K562 (cell line): ENCODE data around the gene PCSK5. TPM values are rescaled to one million over a fixed set of nuclear protein-coding genes. Genes with fewer than 3 reads are reported as not detected.

Source experiments
- ATAC-seq: fragments of 200-7000 bp; cut with Tn5 transposase; 3 replicates; pipeline ENCODE4 v1.9.1; 2020; ENCODE audit warnings: moderate library complexity
- BruUV-seq: library from RNA; stranded (reverse); fragments of 400-500 nt; replicated peaks from 2 replicates; lab custom pipeline; 2021; lab: Mats Ljungman, UMichigan
- CTCF ChIA-PET: fragments of 300-600 bp; formaldehyde crosslinking; extraction: SDS; loops from one replicate; lab custom pipeline; 2021; ENCODE audit warnings: low intra/inter-chr PET ratio; lab: Yijun Ruan, JAX
- POLR2A ChIA-PET: fragments of 300-600, 350-650 bp; sonication (Branson Sonifier 250); formaldehyde crosslinking; extraction: SDS; loops from one replicate; lab custom pipeline; 2021; ENCODE audit warnings: antibody characterized with exemption, inconsistent platforms; lab: Yijun Ruan, JAX
- DNase-seq, 4 experiments: peaks; one replicate each; pipeline versions ENCODE4 v3.0.0 to v3.0.0-alpha.2; 2011 to 2018; ENCODE audit warnings: low spot score in 3 of 4, mixed read lengths in 3 of 4; ENCODE audit errors: extremely low read depth in 1 of 4
- FAIRE-seq: peaks from 2 replicates; lab custom pipeline; 2011; peaks lifted over from hg19 to GRCh38; lab: Jason Lieb, UNC
- H2AFZ ChIP-seq: 2 replicates; pipeline ENCODE4 v1.6.0; 2011; ENCODE audit warnings: low read depth, low read length, control low read depth, inconsistent platforms
- H3K27ac ChIP-seq: fragments of 200-600 bp; 3 replicates; pipeline ENCODE4 v1.8.0; 2011; ENCODE audit warnings: low read depth, mild to moderate bottlenecking, control low read depth, inconsistent platforms, low read length, moderate library complexity, mixed read lengths; ENCODE audit errors: extremely low read depth
- H3K27me3 ChIP-seq, 2 experiments: fragments of 300-600 bp in 1 of 2; 2 replicates in 1 of 2; 3 replicates in 1 of 2; pipeline versions ENCODE4 v1.6.0 to v1.8.0; 2011; ENCODE audit warnings: inconsistent platforms in 2 of 2, low read length in 2 of 2, mild to moderate bottlenecking in 1 of 2, mixed read lengths in 1 of 2, moderate library complexity in 1 of 2; ENCODE audit not compliant: control insufficient read depth in 2 of 2, insufficient read depth in 2 of 2
- H3K36me3 ChIP-seq: fragments of 300-600 bp; 3 replicates; pipeline ENCODE4 v1.8.0; 2011; ENCODE audit warnings: mild to moderate bottlenecking, low read length, inconsistent platforms; ENCODE audit not compliant: control insufficient read depth, insufficient read depth
- H3K4me1 ChIP-seq, 2 experiments: fragments of 200-600 bp in 1 of 2; replicated peaks in 1 of 2; 2 replicates in 1 of 2; 3 replicates in 1 of 2; pipeline versions ENCODE4 v1.5.1 to v1.8.0; 2011; ENCODE audit warnings: inconsistent platforms in 2 of 2, low read length in 2 of 2, mild to moderate bottlenecking in 1 of 2, mixed read lengths in 1 of 2, moderate library complexity in 1 of 2; ENCODE audit not compliant: control insufficient read depth in 2 of 2, insufficient read depth in 2 of 2
- H3K4me2 ChIP-seq: 2 replicates; pipeline ENCODE4 v1.6.1; 2011; ENCODE audit warnings: low read length, control low read depth, inconsistent platforms, mixed read lengths; ENCODE audit not compliant: insufficient read depth
- H3K4me3 ChIP-seq: fragments of 200-600 bp; sonication (generic), shearing (Covaris generic); 2 replicates; pipeline ENCODE4 v1.5.1; 2016; ENCODE audit warnings: control low read depth, inconsistent platforms
- H3K79me2 ChIP-seq: fragments of 200-600 bp; 3 replicates; pipeline ENCODE4 v1.8.0; 2011; ENCODE audit warnings: low read length, inconsistent platforms; ENCODE audit not compliant: control insufficient read depth, insufficient read depth
- H3K9ac ChIP-seq, 2 experiments: 2 replicates each; pipeline versions ENCODE4 v1.6.0 to v1.6.1; 2011; ENCODE audit warnings: low read depth in 2 of 2, low read length in 2 of 2, control low read depth in 1 of 2, inconsistent platforms in 1 of 2, mild to moderate bottlenecking in 1 of 2, mixed read lengths in 1 of 2; ENCODE audit not compliant: insufficient read depth in 1 of 2
- H3K9me1 ChIP-seq: one replicate; pipeline ENCODE4 v1.6.0; 2011; ENCODE audit warnings: inconsistent platforms, mild to moderate bottlenecking, low read length, moderate library complexity; ENCODE audit not compliant: control insufficient read depth, insufficient read depth
- H3K9me3 ChIP-seq: replicated peaks from 2 replicates; pipeline ENCODE4 v1.5.1; 2011; ENCODE audit warnings: low read depth, low read length, inconsistent platforms; ENCODE audit not compliant: control insufficient read depth, insufficient read depth
- H4K20me1 ChIP-seq: replicated peaks from 2 replicates; pipeline ENCODE4 v1.6.1; 2011; ENCODE audit warnings: low read length, inconsistent platforms, mixed read lengths; ENCODE audit not compliant: control insufficient read depth, insufficient read depth
- ARID1B ChIP-seq: fragments of 450-650 bp; IDR thresholded peaks from 2 replicates; pipeline ENCODE4 v1.6.1; 2016; ENCODE audit warnings: antibody characterized with exemption, mild to moderate bottlenecking, inconsistent platforms
- ATF1 ChIP-seq, 2 experiments: fragments of 450-650 bp in 1 of 2; IDR thresholded peaks; 2 replicates each; pipeline ENCODE4 v1.6.1; 2016; ENCODE audit warnings: missing compliant biosample characterization in 1 of 2, missing genetic modification characterization in 1 of 2
- CBFA2T3 ChIP-seq: fragments of 450-650 bp; IDR thresholded peaks from 2 replicates; pipeline ENCODE4 v1.6.1; 2017
- CTBP1 ChIP-seq: fragments of 450-650 bp; IDR thresholded peaks from 2 replicates; pipeline ENCODE4 v1.6.1; 2016; ENCODE audit warnings: borderline replicate concordance
- FOS ChIP-seq: IDR thresholded peaks from 3 replicates; pipeline ENCODE4 v1.6.1; 2011; ENCODE audit not compliant: insufficient read length; ENCODE audit errors: extremely low read depth
- GABPB1 ChIP-seq: sonication (generic); formaldehyde crosslinking; IDR thresholded peaks from 2 replicates; pipeline ENCODE4 v1.8.0; 2022; ENCODE audit warnings: mild to moderate bottlenecking, missing genetic modification reagents
- HIVEP1 ChIP-seq: fragments of 250-450 bp; sonication (Bioruptor Pico); IDR thresholded peaks from 2 replicates; pipeline ENCODE4 v1.4.0; 2020; ENCODE audit warnings: mild to moderate bottlenecking
- ILF3 ChIP-seq: fragments of 450-650 bp; IDR thresholded peaks from 2 replicates; pipeline ENCODE4 v1.6.1; 2018; ENCODE audit warnings: antibody characterized with exemption, mild to moderate bottlenecking, moderate library complexity, borderline replicate concordance
- KLF6 ChIP-seq: fragments of 250-450 bp; sonication (Bioruptor Pico); IDR thresholded peaks from 2 replicates; pipeline ENCODE4 v1.4.0; 2020; ENCODE audit warnings: mild to moderate bottlenecking, moderate library complexity, borderline replicate concordance
- MBD2 ChIP-seq: sonication (generic); IDR thresholded peaks from 2 replicates; pipeline ENCODE4 v1.6.1; 2016; ENCODE audit warnings: low read depth, borderline replicate concordance
- MTA1 ChIP-seq: fragments of 450-650 bp; IDR thresholded peaks from 2 replicates; pipeline ENCODE4 v1.6.1; 2017; ENCODE audit warnings: borderline replicate concordance
- NR2C2 ChIP-seq, 2 experiments: fragments of 200-800 bp in 1 of 2; sonication (Bioruptor generic) in 1 of 2; sonication (generic) in 1 of 2; formaldehyde crosslinking in 1 of 2; IDR thresholded peaks; 2 replicates each; pipeline versions ENCODE4 v1.6.1 to v1.8.0; 2016 to 2022; ENCODE audit warnings: mild to moderate bottlenecking in 1 of 2, missing compliant biosample characterization in 1 of 2, missing genetic modification characterization in 1 of 2, missing genetic modification reagents in 1 of 2
- RAD21 ChIP-seq, 2 experiments: fragments of 250-450 bp in 1 of 2; fragments of 450-650 bp in 1 of 2; sonication (Bioruptor Pico) in 1 of 2; formaldehyde crosslinking in 1 of 2; IDR thresholded peaks in 1 of 2; conservative IDR thresholded peaks in 1 of 2; 2 replicates each; pipeline versions ENCODE4 v1.4.0 to v1.8.0; 2020 to 2022; ENCODE audit warnings: mild to moderate bottlenecking in 2 of 2, moderate library complexity in 1 of 2
- RBM15 ChIP-seq: fragments of 200-400 bp; formaldehyde crosslinking; IDR thresholded peaks from 2 replicates; pipeline ENCODE4 v1.6.1; 2018; ENCODE audit warnings: mild to moderate bottlenecking, low read length, moderate library complexity; ENCODE audit not compliant: insufficient read depth
- RFX7 ChIP-seq: fragments of 250-450 bp; sonication (Bioruptor Pico); IDR thresholded peaks from 2 replicates; pipeline ENCODE4 v1.5.1; 2021; ENCODE audit warnings: mild to moderate bottlenecking
- SAP30 ChIP-seq: fragments of 200-600 bp; sonication (generic); IDR thresholded peaks from 2 replicates; pipeline ENCODE4 v1.6.1; 2012; ENCODE audit warnings: borderline replicate concordance, low read depth, mild to moderate bottlenecking, moderate library complexity, low read length, control low read depth, inconsistent platforms; ENCODE audit not compliant: insufficient read depth, poor library complexity, severe bottlenecking
- ZNF174 ChIP-seq: fragments of 250-450 bp; sonication (Bioruptor Pico); IDR thresholded peaks from 2 replicates; pipeline ENCODE4 v1.4.0; 2020; ENCODE audit warnings: mild to moderate bottlenecking
- WGBS: fragments of 100-300 bp; shearing (Covaris generic); methylation state at CpG from one replicate; pipeline ENCODE4 v1.1.6; 2016; ENCODE audit warnings: low coverage, mixed read lengths; ENCODE audit not compliant: insufficient coverage; ENCODE audit errors: missing lambda C conversion rate; 5-methylcytosine and 5-hydroxymethylcytosine counted together
- in situ Hi-C: fragments of 300-500 bp; cut with MboI; formaldehyde crosslinking; loops from 4 replicates; pipeline ENCODE4 v1.15.0; 2018; ENCODE audit warnings: inconsistent platforms, mixed read lengths
- intact Hi-C: fragments of 100-400 bp; cut with micrococcal nuclease; formaldehyde crosslinking; loops from 2 replicates; pipeline ENCODE4 v1.14.2; 2022
- polyA plus RNA-seq, 8 experiments: library from polyadenylated mRNA; depleted of rRNA in 4 of 8; stranded (reverse) in 5 of 8; unstranded in 3 of 8; fragments of >200 nt; fragmentation: Nextera tagmentation in 2 of 8; fragmentation: Illumina TruSeq in 1 of 8; extraction: Ambion mirVana in 2 of 8; extraction: Trizol in 1 of 8; gene quantifications; 2 replicates each; pipeline versions ENCODE4 v1.2.1 to v1.2.3, GENCODE V29; 2011 to 2014; ENCODE audit warnings: inconsistent platforms in 1 of 8, missing spikeins in 1 of 8
- total RNA-seq, 7 experiments: library from RNA; depleted of rRNA in 6 of 7; stranded (reverse); fragments of >200 nt in 6 of 7; fragmentation: Illumina TruSeq in 2 of 7; extraction: Trizol in 2 of 7; gene quantifications; 2 replicates each; pipeline versions ENCODE4 v1.2.1 to v1.2.3, GENCODE V29; 2011 to 2021; ENCODE audit warnings: low replicate concordance in 1 of 7

Gene PCSK5
- total and polyA plus RNA-seq, 9 of the 15 experiments (the other 6 are each of a cell fraction or from before 2014, with no cell fraction given): not detected

- peak; percentile 45; the same call in 1 of the 2 replicates for TF ChIP-seq MBD2
- peak; percentile 95 for TF ChIP-seq CBFA2T3
- TF ChIP-seq MTA1: peak; percentile 67
- TF ChIP-seq CTBP1: peak; percentile 64
- TF ChIP-seq, all 486 proteins: peak for 87; not testable (repeated sequence) for 399
Measured at GRCh38 chr9:76362332-76363031, 472.0 kb downstream of the PCSK5 start (continued).

DNA sequence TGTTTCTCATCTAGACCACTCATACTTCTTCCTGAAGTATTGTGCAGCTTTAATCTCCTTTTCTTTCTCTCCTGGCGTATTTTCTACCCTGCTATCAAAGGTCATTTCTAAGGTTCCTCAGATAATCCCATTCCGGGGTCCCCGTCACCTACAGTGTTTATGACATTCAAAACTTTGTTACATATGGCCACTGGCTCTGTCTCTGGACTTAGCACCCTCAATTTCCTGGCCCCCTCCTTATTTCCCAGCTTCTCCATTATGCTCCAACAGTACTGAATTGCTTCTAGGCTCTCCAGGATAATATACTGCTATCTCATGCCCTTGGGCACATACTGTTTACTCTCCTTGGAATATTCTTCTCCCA, 472.5 kb downstream of the PCSK5 start:
- intact Hi-C loops (loop anchor here (10.0 kb wide), 1 partner anchor 52 kb away; no protein-coding TSS in a partner anchor), in situ Hi-C loops (no loop called here)
- H3K4me2 ChIP-seq: peak overlapping the region; percentile 3
- H3K27me3 ChIP-seq: no peaks in the 10 kb centered on the region
- CTCF ChIA-PET: no interaction called here
- TF ChIP-seq HIVEP1: no peak
- no peak for TF ChIP-seq NR2C2 (CRISPR knock-in tag; IDR thresholded peaks at IDR 0.05)
- TF ChIP-seq NR2C2 (tag; IDR thresholded peaks at IDR 0.05): peak; percentile 11
- TF ChIP-seq FOS: no peak
- TF ChIP-seq RAD21 (CRISPR knock-in tag; conservative IDR thresholded peaks at IDR 0.05 in 1 of 2, IDR thresholded peaks at IDR 0.05 in 1 of 2): no peak
- no peak for TF ChIP-seq ZNF174 (CRISPR knock-in tag)
- TF ChIP-seq RBM15: no peak
- TF ChIP-seq ILF3: no peak
- TF ChIP-seq GABPB1: no peak
- TF ChIP-seq RFX7: no peak
- no peak for TF ChIP-seq ATF1 (CRISPR knock-in tag; IDR thresholded peaks at IDR 0.05)
- TF ChIP-seq ATF1 (tag; IDR thresholded peaks at IDR 0.05): 0 out of 2 replicates have a peak, but pooled peaks have one; percentile 8
- no peak for TF ChIP-seq KLF6 (CRISPR knock-in tag)
- TF ChIP-seq ARID1B: no peak
- TF ChIP-seq SAP30: no peak
- H3K9ac ChIP-seq: no peak overlapping the region
- H3K27ac ChIP-seq: peak overlapping the region; percentile 5; the same call in 2 of the 3 replicates
- DNase-seq (no peak), FAIRE-seq (no peak), ATAC-seq (no peak; the same call in 2 of the 3 replicates)
- BruUV-seq: no TSS peak
- H3K9me3 ChIP-seq: no peaks in the 10 kb centered on the region
- WGBS: 0% methylated on average over 3 of the region's 3 CpGs
- no peaks in the 10 kb centered on the region; the same call in 2 of the 3 replicates for H3K36me3 ChIP-seq
- H2AFZ ChIP-seq: no peak overlapping the region
- POLR2A ChIA-PET: interaction anchor here (1.2 kb wide), 1 partner anchor 10 kb away, joined by 3 read pairs; no protein-coding TSS in a partner anchor
- H3K4me3 ChIP-seq: no peak overlapping the region
- H3K79me2 ChIP-seq: no peaks in the 10 kb centered on the region
- H3K9me1 ChIP-seq: no peaks in the 10 kb centered on the region
- H4K20me1 ChIP-seq: no peaks in the 10 kb centered on the region
- H3K4me1 ChIP-seq: peaks cover 6 to 38% of the 10 kb centered on the region in 2 experiments; a peak in 3 of 5 replicates
